Muscle layer of duodenum (tissue), 2 donors: ENCODE data around the gene RUNX3.
"Not testable (repeated sequence)": the region's sequence is repeated elsewhere in the genome, so short reads cannot be mapped to it uniquely, and the experiment has no call there.

Source experiments
- H3K27ac ChIP-seq: one replicate; pipeline ENCODE4 v1.7.0; 2013; ENCODE audit warnings: mild to moderate bottlenecking, low read length
- H3K27me3 ChIP-seq: one replicate; pipeline ENCODE4 v1.7.0; 2013; ENCODE audit warnings: low read depth, mild to moderate bottlenecking, control low read depth, low read length
- H3K36me3 ChIP-seq, 2 donors: one replicate each; pipeline ENCODE4 v1.7.0; 2013; ENCODE audit warnings: low read length in 2 of 2, control low read depth in 1 of 2, mild to moderate bottlenecking in 1 of 2; ENCODE audit not compliant: insufficient read depth in 2 of 2, control insufficient read depth in 1 of 2
- H3K4me1 ChIP-seq, 2 donors: one replicate each; pipeline ENCODE4 v1.7.0; 2013; ENCODE audit warnings: low read length in 2 of 2, mild to moderate bottlenecking in 2 of 2, control low read depth in 1 of 2, moderate library complexity in 1 of 2; ENCODE audit not compliant: insufficient read depth in 2 of 2, control insufficient read depth in 1 of 2
- H3K4me3 ChIP-seq, 2 donors: one replicate each; pipeline ENCODE4 v1.7.0; 2013; ENCODE audit warnings: low read length in 2 of 2, low read depth in 1 of 2, mild to moderate bottlenecking in 1 of 2
- H3K9me3 ChIP-seq, 2 donors: one replicate each; pipeline ENCODE4 v1.7.0; 2013; ENCODE audit warnings: low read length in 2 of 2, control low read depth in 1 of 2, mild to moderate bottlenecking in 1 of 2; ENCODE audit not compliant: control insufficient read depth in 1 of 2
- donor health status: healthy.

The RUNX3 gene

GRCh38 chr1:24914226-24915069 is 15.6 kb downstream of the RUNX3 start:
- Histone ChIP-seq H3K27ac (no peak overlapping the region), H3K27me3 (no peaks in the 10 kb centered on the region), H3K9me3 (no peaks in the 10 kb centered on the region), H3K36me3 (no peaks in the 10 kb centered on the region), H3K4me3 (no peak overlapping the region), H3K4me1 (peaks cover 0 to under 1% of the 10 kb centered on the region in 2 donors)

DNA sequence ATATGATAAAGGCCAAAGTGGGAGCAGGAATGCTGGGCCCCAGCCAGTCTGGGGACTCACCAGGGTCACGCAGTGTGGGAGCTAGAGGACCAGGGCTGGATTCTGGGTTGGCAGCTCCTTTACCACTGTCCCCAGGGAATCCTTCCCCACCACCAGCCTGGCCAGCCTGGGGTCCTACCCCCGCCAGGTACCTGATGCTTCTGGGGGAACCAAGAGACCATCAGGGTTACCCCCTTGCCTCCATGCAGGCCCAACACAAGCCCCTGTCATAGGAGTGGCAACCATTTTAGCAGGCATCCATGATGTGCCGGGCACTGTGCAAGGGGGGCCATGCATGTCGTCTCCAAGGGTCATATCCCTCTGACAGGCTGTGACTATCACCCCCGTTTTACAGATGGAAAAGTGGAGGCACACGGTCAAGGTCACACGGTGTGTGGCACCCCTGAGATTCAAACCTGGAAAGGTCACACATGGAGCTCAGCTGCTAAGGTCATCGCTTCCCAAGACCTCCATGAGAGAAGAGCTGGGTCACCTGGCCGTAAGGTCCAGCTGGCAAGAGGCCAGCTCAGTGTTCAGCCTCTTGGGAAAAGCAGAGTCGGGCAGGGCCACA is 16.4 kb downstream of the RUNX3 start:
- H3K36me3 ChIP-seq, result no peaks in the 10 kb centered on the region
- H3K9me3 ChIP-seq, result no peaks in the 10 kb centered on the region
- H3K4me1 ChIP-seq, result no peaks in the 10 kb centered on the region
- no peak overlapping the region for H3K4me3 ChIP-seq
- no peak overlapping the region for H3K27ac ChIP-seq
- no peaks in the 10 kb centered on the region for H3K27me3 ChIP-seq

DNA sequence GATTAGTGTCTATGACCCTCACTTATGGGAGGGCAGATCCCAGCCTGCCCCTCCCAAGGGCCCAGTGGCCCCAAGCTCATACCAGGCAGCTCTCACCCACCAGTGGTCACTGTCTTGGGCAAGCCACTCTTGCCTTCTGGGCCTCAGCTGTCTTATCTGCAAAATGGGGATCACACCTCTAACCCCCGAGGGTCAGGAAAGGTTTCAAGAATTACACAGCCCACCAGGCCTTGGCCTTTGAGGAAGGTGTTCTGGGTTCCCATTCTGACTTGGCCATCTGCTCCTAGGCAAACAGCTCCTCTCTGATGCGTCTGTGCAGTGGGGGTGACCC is 16.8 kb downstream of the RUNX3 start:
- Histone ChIP-seq H3K4me1 (no peaks in the 10 kb centered on the region), H3K27ac (no peak overlapping the region)

DNA sequence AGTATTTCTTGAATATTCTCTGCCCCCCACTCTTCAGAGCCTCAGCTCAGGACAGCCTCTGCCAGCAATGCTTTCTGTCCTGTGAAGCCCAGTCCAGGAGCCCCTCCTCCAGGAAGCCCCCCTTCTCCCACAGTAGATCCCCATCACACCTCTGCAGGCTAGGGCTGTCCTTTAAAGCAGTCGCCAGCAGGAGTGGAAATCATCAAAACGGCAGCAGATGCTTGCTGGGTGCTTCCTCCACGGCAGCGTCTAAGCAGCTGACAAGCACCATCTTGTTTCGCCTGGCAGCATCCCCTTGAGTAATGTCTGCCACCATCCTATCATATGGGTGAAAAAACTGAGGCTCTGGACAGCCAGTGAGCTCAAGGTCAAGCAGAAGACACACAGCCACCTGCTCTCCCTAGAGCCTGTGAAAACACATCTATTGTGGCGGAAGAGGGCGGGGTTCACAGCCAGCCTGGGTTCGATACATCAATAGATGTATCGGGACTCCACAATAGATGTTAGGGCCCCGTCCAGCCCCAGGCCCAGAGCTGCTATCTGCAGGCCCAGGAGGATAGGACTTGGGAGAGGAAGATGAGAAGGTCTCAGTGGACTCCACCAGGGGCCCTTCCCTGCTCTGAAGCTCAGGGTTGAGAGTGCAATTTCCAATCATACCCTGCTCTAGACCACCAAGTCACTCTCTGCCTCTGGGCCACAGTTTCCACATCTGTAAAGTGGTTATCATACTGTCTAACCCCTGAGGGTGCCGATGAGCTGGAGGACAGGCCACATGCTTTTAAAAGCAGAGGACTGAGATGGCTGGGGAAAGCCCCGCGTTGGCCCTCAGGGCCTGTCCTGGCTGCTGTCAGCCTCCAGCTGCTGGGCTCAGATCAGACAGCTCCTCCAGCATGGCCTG is 17.5 kb downstream of the RUNX3 start:
- no peaks in the 10 kb centered on the region for H3K4me1 ChIP-seq
- H3K27ac ChIP-seq, result no peak overlapping the region
- no peak overlapping the region for H3K4me3 ChIP-seq
- no peaks in the 10 kb centered on the region for H3K36me3 ChIP-seq
- H3K9me3 ChIP-seq, result no peaks in the 10 kb centered on the region
- no peaks in the 10 kb centered on the region for H3K27me3 ChIP-seq

More for the DNA sequence above, 16.8 kb downstream of the RUNX3 start:
- no peak overlapping the region for H3K4me3 ChIP-seq
- H3K36me3 ChIP-seq, result no peaks in the 10 kb centered on the region
- no peaks in the 10 kb centered on the region for H3K27me3 ChIP-seq
- no peaks in the 10 kb centered on the region for H3K9me3 ChIP-seq

DNA sequence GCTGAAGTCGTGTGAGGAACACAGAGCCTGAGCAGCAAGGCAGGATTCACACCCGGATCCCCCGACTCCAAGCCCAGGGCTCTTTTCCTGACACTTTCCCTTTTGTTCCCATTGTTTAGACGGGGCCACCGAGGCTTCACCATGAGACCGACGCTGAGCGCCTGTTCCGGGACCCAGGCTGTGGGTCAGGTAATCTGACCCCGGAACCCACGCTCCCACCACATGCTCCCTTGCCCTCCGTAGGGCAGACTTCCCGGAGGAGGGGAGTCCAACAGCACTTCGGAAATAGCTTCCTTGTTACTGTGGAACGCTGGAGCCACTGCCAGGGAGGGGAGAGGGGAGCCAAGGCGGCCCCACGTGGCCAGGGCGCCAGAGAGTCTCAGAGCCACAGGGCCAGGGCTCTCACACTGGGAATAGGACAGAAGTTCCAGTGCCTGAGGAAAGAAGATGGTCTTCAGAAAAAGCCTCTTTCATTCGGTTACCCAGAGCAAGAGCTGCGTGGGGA is 18.4 kb downstream of the RUNX3 start:
- Histone ChIP-seq H3K27me3 (no peaks in the 10 kb centered on the region), H3K27ac (no peak overlapping the region), H3K4me1 (no peaks in the 10 kb centered on the region), H3K9me3 (no peaks in the 10 kb centered on the region), H3K36me3 (no peaks in the 10 kb centered on the region), H3K4me3 (no peak overlapping the region)

DNA sequence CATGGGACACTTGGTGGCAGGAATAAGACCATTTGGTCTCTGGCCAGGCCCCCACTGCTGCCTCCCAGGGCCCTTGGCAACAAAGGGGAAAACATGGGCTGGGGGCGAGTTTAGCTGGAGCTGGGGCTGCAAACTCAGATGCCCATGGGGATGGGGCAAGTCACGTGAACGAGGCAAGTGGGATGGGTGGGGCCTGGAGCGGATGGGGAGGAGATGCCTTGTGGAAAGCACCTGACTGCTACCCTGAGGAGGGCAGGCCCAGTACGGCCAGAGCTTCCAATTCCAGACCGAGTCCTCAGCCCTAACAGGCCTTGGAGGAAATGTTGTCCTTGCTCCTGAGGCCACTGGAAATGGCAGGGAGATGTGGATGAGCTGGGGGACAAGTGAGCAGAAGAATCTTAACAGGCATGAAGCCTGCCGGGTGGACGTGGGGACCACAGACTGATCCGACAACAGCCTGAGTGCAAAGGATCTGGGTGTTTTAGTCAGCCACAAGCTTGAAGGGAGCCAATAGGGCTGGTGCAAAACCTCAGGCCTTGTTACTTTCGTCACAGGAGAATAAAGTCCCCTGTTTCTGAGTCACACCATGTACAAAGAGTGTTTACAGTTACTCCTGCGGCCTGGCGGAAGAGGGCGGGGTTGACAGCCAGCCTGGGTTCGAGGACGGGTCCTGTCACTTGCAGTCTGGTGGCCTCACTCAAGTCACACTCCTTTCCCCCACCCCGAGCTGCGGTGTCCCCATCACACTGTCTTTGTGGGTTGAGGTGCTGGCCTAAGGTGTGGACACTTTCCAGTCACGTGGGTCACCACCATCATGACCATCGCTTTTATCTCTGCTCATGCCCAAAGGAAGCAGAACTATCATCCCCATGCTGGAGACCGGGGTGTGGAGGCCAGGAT is 19.1 kb downstream of the RUNX3 start:
- H3K36me3 ChIP-seq, result no peaks in the 10 kb centered on the region
- peak overlapping the region; percentile 45 for H3K27ac ChIP-seq
- H3K4me1 ChIP-seq, result no peaks in the 10 kb centered on the region

DNA sequence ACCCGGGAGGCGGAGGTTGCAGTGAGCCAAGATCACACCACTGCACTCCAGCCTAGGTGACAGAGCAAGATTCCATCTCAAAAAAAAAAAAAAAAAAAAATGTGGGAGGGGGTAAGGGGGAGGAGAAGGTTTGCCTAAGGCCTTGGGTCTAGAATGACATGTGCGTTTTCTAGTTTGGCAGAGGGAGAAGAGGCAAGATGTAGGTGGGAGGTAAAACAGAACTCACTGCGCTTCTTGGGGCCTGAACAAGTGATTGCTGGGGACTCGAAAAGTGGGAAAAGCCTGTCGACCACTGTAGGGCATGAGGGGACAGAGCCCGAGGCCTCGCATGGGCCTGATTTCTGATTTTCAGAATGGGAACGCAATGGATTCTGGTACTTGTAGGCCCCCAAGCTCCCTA is 19.9 kb downstream of the RUNX3 start:
- H3K4me3 ChIP-seq, result no peak overlapping the region
- H3K36me3 ChIP-seq, result no peaks in the 10 kb centered on the region
- H3K4me1 ChIP-seq, result no peaks in the 10 kb centered on the region
- H3K27me3 ChIP-seq, result no peaks in the 10 kb centered on the region
- no peak overlapping the region for H3K27ac ChIP-seq
- no peaks in the 10 kb centered on the region for H3K9me3 ChIP-seq

More for the DNA sequence above, 19.1 kb downstream of the RUNX3 start:
- no peaks in the 10 kb centered on the region for H3K27me3 ChIP-seq
- no peaks in the 10 kb centered on the region for H3K9me3 ChIP-seq
- no peak overlapping the region for H3K4me3 ChIP-seq

- H3K4me1 ChIP-seq, result no peaks in the 10 kb centered on the region
- no peak overlapping the region for H3K27ac ChIP-seq
- H3K9me3 ChIP-seq, result no peaks in the 10 kb centered on the region
- H3K27me3 ChIP-seq, result no peaks in the 10 kb centered on the region
- no peak overlapping the region for H3K4me3 ChIP-seq
- H3K36me3 ChIP-seq, result no peaks in the 10 kb centered on the region
Observed at GRCh38 chr1:24909388-24909898, 20.6 kb downstream of the RUNX3 start.

GRCh38 chr1:24908591-24909259 is 21.4 kb downstream of the RUNX3 start:
- H3K4me1 ChIP-seq, result no peaks in the 10 kb centered on the region

GRCh38 chr1:24907587-24908294 is 22.3 kb downstream of the RUNX3 start:
- not testable (repeated sequence) for H3K9me3 ChIP-seq, H3K27ac ChIP-seq, H3K27me3 ChIP-seq, H3K4me1 ChIP-seq, H3K36me3 ChIP-seq, H3K4me3 ChIP-seq

More at GRCh38 chr1:24908591-24909259, 21.4 kb downstream of the RUNX3 start:
- no peak overlapping the region for H3K4me3 ChIP-seq
- H3K9me3 ChIP-seq, result no peaks in the 10 kb centered on the region
- H3K27me3 ChIP-seq, result no peaks in the 10 kb centered on the region
- H3K27ac ChIP-seq, result no peak overlapping the region
- H3K36me3 ChIP-seq, result no peaks in the 10 kb centered on the region
